ENCODE data around the gene FAM110D.

DNA sequence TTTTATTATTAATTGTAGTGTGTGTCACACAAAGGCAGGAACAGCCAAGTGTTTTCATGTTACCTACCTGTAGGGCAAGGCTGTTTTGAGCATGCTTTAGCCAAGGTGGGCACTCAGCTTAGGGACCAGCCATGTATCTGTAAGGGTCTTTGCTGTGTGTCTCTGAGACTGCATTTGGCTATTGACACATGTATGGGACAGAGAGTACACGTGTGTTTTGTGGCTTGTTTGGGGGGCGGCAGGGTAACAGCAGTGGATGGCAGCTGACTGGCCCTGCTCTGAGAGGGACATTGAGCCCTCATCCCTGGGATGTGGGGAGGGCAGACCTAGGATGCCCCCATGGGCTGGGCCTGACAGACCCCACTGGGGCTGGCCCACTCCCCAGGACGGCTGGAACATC lies 38.4 kb downstream of the FAM110D start:
- TF ChIP-seq RAD21 (IDR thresholded peaks at IDR 0.05; ENCODE audit: low read depth), result no peak
- TF ChIP-seq CREB1 (IDR thresholded peaks at IDR 0.05; ENCODE audit: low read depth), result no peak
- TF ChIP-seq, protein P1, sequence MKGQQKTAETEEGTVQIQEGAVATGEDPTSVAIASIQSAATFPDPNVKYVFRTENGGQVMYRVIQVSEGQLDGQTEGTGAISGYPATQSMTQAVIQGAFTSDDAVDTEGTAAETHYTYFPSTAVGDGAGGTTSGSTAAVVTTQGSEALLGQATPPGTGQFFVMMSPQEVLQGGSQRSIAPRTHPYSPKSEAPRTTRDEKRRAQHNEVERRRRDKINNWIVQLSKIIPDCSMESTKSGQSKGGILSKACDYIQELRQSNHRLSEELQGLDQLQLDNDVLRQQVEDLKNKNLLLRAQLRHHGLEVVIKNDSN (IDR thresholded peaks at IDR 0.05), result no peak
- no peak for TF ChIP-seq TEAD4 (IDR thresholded peaks at IDR 0.05)

All from Ishikawa (cell line).